GM12875 (cell line): ENCODE data around the gene NOS1AP.

ENCODE experiments used
- H3K4me3 ChIP-seq: one replicate; pipeline ENCODE4 v1.5.1; 2011; ENCODE audit warnings: low read depth, low read length, control low read depth
- TF ChIP-seq, protein P1 (sequence below): IDR thresholded peaks from 2 replicates; pipeline ENCODE4 v1.5.1; 2011; ENCODE audit warnings: low read depth, mild to moderate bottlenecking, control low read depth, inconsistent platforms, low read length, moderate library complexity, borderline replicate concordance; ENCODE audit not compliant: insufficient read depth

NOS1AP gene

DNA sequence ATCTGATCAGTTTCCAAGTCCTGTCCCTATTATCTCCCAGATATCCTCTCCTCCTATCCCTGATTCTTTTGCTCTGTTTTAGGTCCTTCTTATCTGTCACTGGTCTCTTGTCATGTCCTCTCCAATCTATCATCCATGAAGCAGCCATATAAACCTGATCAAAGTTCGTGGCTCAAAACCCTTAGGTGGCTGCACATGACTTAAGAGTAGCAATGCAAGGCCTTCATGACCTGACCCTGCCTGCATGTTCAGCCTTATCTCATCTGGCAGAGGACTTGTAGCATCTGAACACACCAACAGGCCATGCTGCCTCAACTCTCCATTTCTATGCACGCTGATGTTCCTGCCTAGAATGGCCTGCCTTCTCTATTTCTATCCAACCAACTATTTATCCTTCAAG is 65.2 kb downstream of the NOS1AP start:
- TF ChIP-seq, protein P1, sequence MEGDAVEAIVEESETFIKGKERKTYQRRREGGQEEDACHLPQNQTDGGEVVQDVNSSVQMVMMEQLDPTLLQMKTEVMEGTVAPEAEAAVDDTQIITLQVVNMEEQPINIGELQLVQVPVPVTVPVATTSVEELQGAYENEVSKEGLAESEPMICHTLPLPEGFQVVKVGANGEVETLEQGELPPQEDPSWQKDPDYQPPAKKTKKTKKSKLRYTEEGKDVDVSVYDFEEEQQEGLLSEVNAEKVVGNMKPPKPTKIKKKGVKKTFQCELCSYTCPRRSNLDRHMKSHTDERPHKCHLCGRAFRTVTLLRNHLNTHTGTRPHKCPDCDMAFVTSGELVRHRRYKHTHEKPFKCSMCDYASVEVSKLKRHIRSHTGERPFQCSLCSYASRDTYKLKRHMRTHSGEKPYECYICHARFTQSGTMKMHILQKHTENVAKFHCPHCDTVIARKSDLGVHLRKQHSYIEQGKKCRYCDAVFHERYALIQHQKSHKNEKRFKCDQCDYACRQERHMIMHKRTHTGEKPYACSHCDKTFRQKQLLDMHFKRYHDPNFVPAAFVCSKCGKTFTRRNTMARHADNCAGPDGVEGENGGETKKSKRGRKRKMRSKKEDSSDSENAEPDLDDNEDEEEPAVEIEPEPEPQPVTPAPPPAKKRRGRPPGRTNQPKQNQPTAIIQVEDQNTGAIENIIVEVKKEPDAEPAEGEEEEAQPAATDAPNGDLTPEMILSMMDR: no peak
- no peak overlapping the region for H3K4me3 ChIP-seq

DNA sequence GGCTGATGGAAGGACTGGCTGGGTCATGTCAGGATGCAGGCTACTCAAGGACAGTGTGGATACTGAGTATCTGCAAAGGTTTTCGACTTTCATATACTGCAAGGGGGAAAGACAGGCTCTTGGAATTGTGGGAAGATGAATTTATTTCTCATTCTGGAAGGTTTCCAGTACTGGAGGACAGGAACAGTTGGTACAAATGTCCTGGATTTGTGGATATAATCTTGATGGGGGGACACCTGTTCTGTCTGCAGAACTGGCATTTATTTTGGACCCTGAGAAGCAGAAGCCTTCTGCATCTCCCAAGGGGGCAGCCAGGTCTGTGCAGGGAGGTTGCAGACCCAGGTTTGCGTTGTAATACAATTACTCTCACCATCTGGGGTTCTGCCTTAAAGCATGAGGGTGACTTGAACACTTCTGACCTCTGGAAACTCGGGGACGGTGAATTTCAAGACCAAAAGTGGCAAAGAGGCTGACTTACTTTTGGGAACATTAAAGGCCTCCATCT is 65.8 kb downstream of the NOS1AP start:
- H3K4me3 ChIP-seq: no peak overlapping the region
- TF ChIP-seq, protein P1: no peak

DNA sequence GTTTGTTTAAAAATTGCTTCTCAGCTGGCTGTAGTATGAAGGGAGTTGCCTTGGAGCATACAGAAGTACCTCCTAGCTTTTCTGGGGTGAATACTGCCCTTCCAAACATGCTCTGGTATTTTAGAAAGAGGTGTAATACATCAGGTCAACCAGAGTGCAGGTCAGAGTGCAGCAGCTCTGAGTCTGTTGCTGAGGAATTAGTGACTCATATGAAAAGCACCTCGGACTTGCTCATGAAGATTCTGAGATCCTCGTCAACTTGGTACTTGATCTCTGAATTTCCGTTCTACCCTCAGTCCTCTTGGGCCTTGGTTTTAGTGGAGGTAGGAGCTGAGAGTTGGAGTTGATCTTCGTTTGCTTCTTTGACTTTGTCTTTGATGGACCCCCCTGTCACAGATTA is 67.3 kb downstream of the NOS1AP start:
- TF ChIP-seq, protein P1: no peak
- no peak overlapping the region for H3K4me3 ChIP-seq

DNA sequence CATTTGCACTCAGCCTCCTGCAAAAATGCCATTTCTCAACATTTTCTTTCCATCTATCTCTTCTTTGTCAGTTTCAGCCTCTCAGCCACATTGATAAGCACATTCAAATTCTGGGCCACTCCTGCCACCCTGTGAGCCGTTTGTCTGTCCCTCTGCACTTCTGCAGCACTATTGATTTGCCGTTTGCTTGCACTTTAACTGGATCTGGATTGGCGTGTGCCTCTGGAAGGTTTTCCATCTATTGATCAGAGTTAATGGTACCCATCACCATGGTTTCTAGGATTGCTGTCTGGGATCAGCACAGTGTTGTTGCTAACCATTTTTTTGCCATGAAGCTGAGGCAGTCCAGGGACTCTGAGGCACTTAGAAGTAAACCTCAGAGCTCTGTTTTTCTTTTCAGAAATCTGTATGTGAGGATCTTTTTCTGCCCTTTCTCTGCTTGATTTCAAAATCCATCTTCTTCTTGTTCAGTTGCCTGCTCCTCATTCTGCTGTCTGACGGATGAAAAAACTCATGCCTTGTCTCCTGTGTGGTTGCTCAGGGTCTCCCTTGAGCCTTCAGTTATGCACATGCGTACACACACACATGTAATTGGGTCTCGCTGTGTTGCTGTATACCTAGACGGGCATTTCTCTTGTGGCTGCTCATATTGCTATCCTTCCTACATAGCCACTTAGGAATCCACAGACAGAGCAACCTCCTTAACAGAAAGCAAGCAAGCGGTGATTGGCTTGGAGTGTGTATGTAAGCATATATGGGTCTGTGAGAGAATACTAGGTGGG is 67.9 kb downstream of the NOS1AP start:
- TF ChIP-seq, protein P1: no peak
- H3K4me3 ChIP-seq: no peak overlapping the region

DNA sequence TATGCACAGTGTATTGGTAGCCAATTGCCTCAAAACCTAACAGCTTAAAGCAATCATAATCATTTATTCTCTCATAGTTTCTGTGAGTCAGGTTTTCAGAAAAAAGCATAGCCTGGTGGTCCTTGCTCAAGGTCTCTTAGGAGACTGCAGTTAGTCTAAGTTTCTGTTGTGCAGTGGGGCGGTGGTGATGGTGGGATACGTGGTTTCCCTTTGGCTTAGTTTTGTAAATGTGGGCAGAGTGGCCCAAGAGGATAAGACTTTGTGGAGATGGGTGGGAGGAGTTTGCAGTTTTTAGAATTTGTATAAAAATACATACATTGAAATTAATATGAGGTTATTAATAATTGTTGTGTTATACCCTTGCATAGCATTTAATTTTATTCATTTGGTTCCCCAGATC is 68.6 kb downstream of the NOS1AP start:
- TF ChIP-seq, protein P1: no peak
- no peak overlapping the region for H3K4me3 ChIP-seq

DNA sequence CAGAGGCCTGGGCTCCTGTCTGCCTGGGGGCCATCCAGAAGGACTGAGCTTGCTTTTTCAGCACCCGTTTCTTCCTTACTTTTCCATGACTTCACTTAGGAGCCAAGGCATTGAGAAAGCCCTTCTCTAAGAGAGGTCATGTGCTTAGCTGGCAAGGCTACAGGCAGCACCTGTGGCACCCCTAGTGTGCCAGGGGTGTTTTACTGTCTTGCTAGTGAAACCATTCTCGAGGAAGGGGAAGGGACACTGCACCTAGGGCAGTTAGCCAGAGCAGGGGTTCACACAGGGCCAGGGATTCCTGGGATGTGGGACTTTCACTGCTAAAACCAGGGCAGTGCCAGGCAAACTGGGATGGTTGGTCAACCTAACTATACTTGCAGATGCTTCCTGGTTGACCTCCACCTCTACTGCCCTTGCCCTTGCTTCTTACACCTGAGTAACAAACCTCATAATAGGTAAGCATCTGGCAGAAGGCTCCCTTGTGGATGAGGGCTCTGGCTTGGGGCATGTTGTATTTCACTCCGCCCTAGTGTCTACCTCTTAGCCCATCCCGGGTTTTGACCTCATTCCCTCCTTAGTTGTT is 69.2 kb downstream of the NOS1AP start:
- TF ChIP-seq, protein P1: no peak

DNA sequence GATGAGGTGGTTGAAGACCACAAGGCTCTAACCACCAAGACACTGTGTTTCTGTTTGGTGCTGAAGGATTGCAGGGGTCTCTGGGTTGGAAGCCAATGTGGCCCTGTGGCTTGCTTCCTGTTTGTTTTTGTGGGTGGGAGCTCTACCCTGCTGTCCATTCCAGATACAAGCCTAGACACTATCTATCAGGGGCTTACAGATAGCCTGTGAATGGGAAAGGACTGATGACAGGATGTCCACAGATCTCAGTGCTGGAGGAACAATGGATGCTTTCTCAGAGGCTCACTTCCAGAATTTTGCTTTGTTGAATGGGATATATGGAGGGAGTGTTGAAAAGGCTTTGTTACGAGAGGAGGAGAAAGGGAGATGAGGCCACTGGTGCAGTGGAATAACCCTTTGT is 69.7 kb downstream of the NOS1AP start:
- no peak overlapping the region for H3K4me3 ChIP-seq
- TF ChIP-seq, protein P1: no peak

More for the DNA sequence above, 69.2 kb downstream of the NOS1AP start:
- H3K4me3 ChIP-seq: no peak overlapping the region
